ENCODE measurements around the gene ZNF101.

DNA sequence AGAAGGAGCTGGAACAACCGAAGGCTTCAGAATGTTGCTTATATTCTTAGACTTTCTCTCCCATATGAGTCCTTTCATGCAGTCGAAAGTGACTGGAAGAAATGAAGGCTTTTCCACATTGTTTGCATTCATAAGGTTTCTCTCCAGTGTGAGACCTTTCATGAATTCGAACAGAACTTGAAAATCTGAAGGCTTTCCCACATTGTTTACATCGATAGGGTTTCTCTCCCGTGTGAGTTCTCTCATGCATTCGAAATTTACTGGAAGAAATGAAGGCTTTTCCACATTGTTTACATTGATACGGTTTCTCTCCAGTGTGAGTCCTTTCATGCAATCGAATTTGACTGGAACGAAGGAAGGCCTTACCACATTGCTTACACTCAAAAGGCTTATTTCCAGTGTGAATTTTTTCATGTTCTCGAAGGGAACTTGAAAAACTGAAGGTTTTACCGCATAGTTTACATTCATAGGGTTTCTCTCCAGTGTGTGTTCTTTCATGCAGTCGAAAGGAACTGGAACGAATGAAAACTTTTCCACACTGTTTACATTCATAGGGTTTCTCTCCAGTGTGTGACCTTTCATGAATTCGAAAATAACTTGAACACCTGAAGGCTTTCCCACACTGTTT is 42.8 kb downstream of the ZNF101 start:
- TF ChIP-seq, protein P1, sequence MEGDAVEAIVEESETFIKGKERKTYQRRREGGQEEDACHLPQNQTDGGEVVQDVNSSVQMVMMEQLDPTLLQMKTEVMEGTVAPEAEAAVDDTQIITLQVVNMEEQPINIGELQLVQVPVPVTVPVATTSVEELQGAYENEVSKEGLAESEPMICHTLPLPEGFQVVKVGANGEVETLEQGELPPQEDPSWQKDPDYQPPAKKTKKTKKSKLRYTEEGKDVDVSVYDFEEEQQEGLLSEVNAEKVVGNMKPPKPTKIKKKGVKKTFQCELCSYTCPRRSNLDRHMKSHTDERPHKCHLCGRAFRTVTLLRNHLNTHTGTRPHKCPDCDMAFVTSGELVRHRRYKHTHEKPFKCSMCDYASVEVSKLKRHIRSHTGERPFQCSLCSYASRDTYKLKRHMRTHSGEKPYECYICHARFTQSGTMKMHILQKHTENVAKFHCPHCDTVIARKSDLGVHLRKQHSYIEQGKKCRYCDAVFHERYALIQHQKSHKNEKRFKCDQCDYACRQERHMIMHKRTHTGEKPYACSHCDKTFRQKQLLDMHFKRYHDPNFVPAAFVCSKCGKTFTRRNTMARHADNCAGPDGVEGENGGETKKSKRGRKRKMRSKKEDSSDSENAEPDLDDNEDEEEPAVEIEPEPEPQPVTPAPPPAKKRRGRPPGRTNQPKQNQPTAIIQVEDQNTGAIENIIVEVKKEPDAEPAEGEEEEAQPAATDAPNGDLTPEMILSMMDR (IDR thresholded peaks at IDR 0.05) = no peak
- no peak for TF ChIP-seq POLR2AphosphoS5 (IDR thresholded peaks at IDR 0.05)

Data from breast epithelium (tissue), 3 donors.